ENCODE results near the gene CCDC134.

CCDC134 gene

DNA sequence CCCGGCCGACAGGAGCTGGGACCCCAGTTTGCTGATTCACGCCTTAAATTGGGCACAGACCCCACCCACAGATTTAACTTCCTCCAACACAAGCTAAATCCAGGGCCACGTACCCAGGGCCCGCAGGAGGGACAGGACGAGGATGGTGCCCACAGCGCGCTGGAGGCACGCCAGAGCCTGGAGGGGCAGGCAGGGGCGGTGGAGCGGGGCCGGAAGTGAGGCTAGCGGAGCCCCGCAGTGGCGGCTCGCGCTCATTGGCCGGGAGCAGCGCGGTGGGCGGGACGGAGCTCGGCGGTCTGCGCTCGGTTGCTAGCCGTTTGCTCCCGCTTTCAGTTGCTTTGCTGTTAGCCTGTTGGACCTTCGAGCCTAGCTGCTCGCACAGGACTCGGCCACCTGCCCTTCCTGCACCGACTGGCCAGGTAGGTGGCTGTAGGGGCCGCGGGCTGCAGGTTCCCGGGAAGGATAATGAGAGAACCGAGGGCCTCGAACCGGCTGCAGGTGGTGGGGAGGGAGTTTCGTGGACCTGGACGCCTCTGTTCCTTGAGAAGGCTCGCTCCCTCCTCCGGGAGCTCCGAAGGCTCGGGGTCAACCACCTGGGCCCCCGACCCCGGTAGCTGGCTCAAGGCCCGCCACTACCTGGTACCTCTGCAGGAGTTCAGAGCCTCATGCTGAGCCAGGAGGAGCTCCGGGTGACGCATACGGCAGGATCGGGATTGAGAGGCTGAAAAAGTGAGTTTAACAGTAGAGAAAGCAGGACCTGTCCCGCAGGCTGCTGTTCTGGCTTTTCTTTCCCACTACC lies at the start of gene CCDC134:
Gene CCDC134 (plus strand): TSS at position 332 of the 799 bp plus-strand sequence. CDS start 8,212 bp downstream, outside the sequence.
- H3K36me3 Mint-ChIP-seq (ENCODE audit: insufficient read depth) = peaks cover 13% of the 10 kb centered on the region
- peaks cover 40% of the 10 kb centered on the region for H3K4me1 Mint-ChIP-seq
- peak within 1 kb of the TSS; percentile 94 for H3K27ac Mint-ChIP-seq (ENCODE audit: low read depth)
- no peaks in the 10 kb centered on the region for H3K27me3 Mint-ChIP-seq
- ATAC-seq (replicated peaks; ENCODE audit: extremely low read depth, poor library complexity, severe bottlenecking) = peak; percentile 98
- DNase-seq (ENCODE audit: low spot score in 2 of 2) = peak; percentile 87
- H3K9me3 Mint-ChIP-seq = no peaks in the 10 kb centered on the region
- H3K4me3 Mint-ChIP-seq = peak within 1 kb of the TSS; percentile 98

DNA sequence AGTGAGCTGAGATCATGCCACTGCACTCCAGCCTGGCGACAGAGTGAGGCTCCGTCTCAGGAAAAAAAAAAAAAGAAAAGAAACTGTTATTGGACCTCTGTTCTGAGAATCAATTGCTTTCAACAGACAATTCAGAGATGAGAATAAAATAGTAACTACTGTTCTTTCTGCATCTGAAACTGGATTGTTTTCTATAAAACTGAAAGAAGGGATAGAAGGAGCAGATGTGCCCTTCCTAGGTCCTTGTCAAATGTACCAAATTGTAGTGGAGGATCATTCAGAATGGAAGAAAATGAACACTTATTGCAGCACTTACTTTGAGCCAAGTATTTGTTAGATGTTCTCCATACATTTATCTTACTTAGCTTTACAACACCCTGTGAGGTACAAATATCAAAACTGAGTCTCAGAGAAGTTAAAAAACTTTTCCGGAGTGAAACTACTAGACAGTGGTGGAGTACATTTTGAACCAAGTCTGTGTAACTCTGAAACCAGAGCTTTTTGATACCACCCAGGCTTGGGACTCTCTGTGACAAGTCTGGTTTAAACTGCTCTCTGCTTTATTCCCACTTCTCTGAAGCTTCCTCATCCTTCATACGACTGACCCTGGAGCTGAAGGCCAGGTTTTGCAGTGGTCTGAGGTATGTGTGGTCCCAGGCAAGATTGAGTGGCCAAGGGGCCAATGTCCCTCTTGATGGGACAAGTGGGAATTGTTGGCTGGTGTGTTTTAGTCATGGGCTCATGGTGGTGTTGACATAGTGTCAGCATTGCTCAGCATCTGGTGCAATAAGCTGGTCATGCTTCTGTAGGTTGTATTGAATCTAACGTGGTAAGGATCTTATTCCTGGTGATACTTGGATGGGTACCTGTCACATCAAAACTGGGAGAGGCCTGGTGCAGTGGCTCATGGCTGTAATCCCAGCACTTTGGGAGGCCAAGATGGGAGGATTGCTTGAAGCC lies 48.2 kb upstream of the CCDC134 start:
- no peak for DNase-seq (ENCODE audit: low spot score in 2 of 2)
- Mint-ChIP-seq H3K36me3 (ENCODE audit: insufficient read depth) (no peaks in the 10 kb centered on the region), H3K27ac (ENCODE audit: low read depth) (no peak overlapping the region), H3K9me3 (no peaks in the 10 kb centered on the region), H3K4me1 (peaks cover 4% of the 10 kb centered on the region), H3K27me3 (peaks cover 12% of the 10 kb centered on the region), H3K4me3 (no peak overlapping the region)
- ATAC-seq (replicated peaks; ENCODE audit: extremely low read depth, poor library complexity, severe bottlenecking) = no peak

DNA sequence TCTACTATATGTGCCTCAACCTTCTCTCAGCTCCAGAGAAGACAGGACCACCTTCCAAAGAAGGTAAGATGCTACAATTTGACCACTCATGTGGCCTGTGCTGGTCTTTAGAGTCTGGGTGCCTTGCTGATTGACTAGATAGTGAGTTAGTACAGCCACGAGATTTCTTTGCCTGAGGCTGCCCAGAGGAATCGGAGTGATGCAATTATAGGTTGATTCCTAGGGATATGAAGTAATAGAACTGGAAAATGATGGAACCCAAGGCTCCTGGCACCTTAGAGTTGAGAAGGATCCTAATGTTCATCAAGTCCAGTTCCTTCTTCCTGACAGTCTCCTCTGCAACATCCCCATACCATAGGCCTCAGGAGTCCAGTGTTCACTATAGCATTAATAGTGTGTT lies 46.5 kb upstream of the CCDC134 start:
- ATAC-seq (replicated peaks; ENCODE audit: extremely low read depth, poor library complexity, severe bottlenecking) (no peak), DNase-seq (ENCODE audit: low spot score in 2 of 2) (no peak)
- H3K27me3 Mint-ChIP-seq = peaks cover 12% of the 10 kb centered on the region
- no peak overlapping the region for H3K4me3 Mint-ChIP-seq
- H3K36me3 Mint-ChIP-seq (ENCODE audit: insufficient read depth) = no peaks in the 10 kb centered on the region
- no peaks in the 10 kb centered on the region for H3K9me3 Mint-ChIP-seq
- H3K27ac Mint-ChIP-seq (ENCODE audit: low read depth) = no peak overlapping the region
- peaks cover 4% of the 10 kb centered on the region for H3K4me1 Mint-ChIP-seq

DNA sequence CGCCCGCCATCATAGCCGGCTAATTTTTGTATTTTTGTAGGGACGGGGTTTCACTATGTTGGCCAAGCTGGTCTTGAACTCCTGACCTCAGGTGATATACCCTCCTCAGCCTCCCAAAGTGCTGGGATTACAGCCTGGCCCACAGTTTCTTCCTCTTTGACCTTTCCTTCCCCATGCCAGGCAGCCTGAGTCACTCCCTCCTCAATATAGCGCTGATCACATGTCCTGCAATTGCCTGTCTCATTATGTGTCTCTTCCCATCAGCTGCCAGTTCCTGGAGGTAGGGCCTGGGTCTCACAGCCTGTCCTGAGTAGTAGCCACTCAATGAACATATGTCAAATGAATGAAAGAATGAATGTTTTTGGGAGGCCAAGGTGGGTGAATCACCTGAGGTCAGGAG lies 43.0 kb upstream of the CCDC134 start:
- Mint-ChIP-seq H3K36me3 (ENCODE audit: insufficient read depth) (no peaks in the 10 kb centered on the region), H3K4me3 (no peak overlapping the region), H3K9me3 (no peaks in the 10 kb centered on the region), H3K27me3 (no peaks in the 10 kb centered on the region), H3K4me1 (no peaks in the 10 kb centered on the region), H3K27ac (ENCODE audit: low read depth) (no peak overlapping the region)
- DNase-seq (ENCODE audit: low spot score in 2 of 2) (no peak), ATAC-seq (replicated peaks; ENCODE audit: extremely low read depth, poor library complexity, severe bottlenecking) (no peak)

DNA sequence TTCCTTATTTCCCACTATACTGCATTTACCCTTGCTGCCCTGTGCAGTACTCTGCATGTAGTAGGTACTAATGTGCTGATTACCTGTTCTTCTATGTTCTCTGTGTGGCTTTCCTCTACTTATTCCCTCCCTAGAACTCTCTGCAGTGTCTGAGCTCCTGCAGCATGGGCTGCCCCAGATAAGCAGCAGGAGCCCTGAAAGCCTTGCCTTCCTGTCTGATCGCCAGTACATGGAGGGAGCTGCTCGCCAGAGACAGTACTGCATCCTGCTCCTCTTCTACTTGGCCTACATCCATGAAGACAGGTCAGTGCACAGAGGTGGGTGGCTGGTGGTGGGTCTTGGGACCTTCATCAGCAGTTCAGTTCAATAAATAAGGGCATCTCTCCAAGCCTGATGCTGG lies 42.2 kb upstream of the CCDC134 start:
- ATAC-seq (replicated peaks; ENCODE audit: extremely low read depth, poor library complexity, severe bottlenecking) = no peak
- Mint-ChIP-seq H3K9me3 (no peaks in the 10 kb centered on the region), H3K27me3 (no peaks in the 10 kb centered on the region), H3K27ac (ENCODE audit: low read depth) (no peak overlapping the region), H3K36me3 (ENCODE audit: insufficient read depth) (no peaks in the 10 kb centered on the region), H3K4me1 (no peaks in the 10 kb centered on the region), H3K4me3 (no peak overlapping the region)
- no peak for DNase-seq (ENCODE audit: low spot score in 2 of 2)

DNA sequence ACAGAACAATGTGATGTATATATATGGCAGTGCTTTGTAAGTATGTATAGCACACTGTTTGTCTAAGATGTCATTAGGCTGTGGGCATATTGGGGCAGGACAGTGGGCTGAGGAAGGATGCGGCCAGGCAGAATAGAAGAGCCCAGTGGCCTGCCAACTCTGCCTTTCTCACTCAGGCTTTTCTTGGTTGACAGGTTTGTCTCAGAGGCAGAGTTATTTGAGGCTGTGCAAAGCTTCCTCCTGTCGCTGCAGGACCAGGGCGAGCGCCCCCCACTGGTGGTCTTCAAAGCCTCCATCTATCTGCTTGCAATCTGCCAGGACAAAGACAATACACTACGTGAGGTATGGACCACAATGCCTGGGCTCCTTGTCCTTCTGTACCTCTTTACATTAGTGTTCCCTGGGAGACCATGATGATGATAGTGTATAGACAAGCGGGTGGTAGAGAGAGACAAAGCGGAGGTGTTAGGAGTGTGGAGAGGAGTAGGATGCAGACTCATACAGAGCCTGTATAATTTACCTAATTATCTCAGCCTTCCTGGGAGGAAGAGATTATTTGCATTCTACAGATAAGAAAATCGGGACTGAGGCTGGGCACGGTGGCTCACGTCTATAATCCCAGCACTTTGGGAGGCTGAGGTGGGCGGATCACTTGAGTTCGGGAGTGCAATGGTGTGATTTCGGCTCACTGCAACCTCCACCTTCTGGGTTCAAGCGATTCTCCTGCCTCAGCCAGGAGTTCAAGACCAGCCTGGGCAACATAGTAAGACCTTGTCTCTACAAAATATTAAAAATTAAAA lies 37.3 kb upstream of the CCDC134 start:
- no peaks in the 10 kb centered on the region for H3K36me3 Mint-ChIP-seq (ENCODE audit: insufficient read depth)
- ATAC-seq (replicated peaks; ENCODE audit: extremely low read depth, poor library complexity, severe bottlenecking) = no peak
- peak in 1 of 2 donors; percentile 15 for DNase-seq (ENCODE audit: low spot score in 2 of 2)
- no peaks in the 10 kb centered on the region for H3K27me3 Mint-ChIP-seq
- no peak overlapping the region for H3K27ac Mint-ChIP-seq (ENCODE audit: low read depth)
- H3K9me3 Mint-ChIP-seq = no peaks in the 10 kb centered on the region
- H3K4me1 Mint-ChIP-seq = no peaks in the 10 kb centered on the region
- no peak overlapping the region for H3K4me3 Mint-ChIP-seq

DNA sequence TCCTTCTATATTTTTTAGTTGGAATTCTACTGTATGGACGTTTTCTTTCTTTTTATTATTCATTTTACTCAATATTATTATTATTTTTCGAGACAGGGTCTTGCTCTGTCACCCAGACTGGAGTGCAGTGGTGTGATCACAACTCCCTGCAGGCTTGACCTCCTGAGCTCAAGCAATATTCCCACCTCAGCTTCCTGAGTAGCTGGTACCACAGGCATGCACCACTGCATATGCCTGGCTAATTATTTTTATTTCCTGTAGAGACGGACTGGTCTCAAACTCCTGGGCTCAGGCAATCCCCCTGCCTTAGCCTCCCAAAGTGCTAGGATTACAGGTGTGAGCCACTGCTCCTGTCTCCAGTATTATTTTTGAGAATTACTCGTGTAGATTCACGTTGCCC lies 34.0 kb upstream of the CCDC134 start:
- no peaks in the 10 kb centered on the region for H3K27me3 Mint-ChIP-seq
- no peaks in the 10 kb centered on the region for H3K36me3 Mint-ChIP-seq (ENCODE audit: insufficient read depth)
- DNase-seq (ENCODE audit: low spot score in 2 of 2) = no peak
- no peak overlapping the region for H3K27ac Mint-ChIP-seq (ENCODE audit: low read depth)
- no peak for ATAC-seq (replicated peaks; ENCODE audit: extremely low read depth, poor library complexity, severe bottlenecking)
- no peaks in the 10 kb centered on the region for H3K9me3 Mint-ChIP-seq
- H3K4me1 Mint-ChIP-seq = no peaks in the 10 kb centered on the region
- H3K4me3 Mint-ChIP-seq = no peak overlapping the region

DNA sequence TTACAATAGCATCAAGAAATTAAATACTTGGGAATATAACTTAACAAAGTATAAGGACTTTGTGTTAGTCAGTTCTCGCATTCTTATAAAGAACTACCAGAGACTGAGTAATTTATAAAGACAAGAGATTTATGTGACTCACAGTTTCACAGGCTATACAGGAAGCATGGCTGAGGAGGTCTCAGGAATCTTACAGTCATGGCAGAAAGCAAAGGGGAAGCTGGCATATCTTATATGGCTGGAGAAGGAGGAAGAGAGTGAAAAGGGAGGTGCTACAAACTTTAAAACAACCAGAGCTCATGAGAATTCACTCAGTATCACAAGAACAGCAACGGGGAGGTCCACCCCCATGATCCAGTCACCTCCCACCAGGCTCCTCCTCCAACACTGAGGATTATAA lies 32.0 kb upstream of the CCDC134 start:
- H3K4me1 Mint-ChIP-seq = no peaks in the 10 kb centered on the region
- H3K27ac Mint-ChIP-seq (ENCODE audit: low read depth) = no peak overlapping the region
- no peaks in the 10 kb centered on the region for H3K27me3 Mint-ChIP-seq
- ATAC-seq (replicated peaks; ENCODE audit: extremely low read depth, poor library complexity, severe bottlenecking) = no peak
- no peak for DNase-seq (ENCODE audit: low spot score in 2 of 2)
- no peaks in the 10 kb centered on the region for H3K9me3 Mint-ChIP-seq
- H3K4me3 Mint-ChIP-seq = no peak overlapping the region
- H3K36me3 Mint-ChIP-seq (ENCODE audit: insufficient read depth) = no peaks in the 10 kb centered on the region

DNA sequence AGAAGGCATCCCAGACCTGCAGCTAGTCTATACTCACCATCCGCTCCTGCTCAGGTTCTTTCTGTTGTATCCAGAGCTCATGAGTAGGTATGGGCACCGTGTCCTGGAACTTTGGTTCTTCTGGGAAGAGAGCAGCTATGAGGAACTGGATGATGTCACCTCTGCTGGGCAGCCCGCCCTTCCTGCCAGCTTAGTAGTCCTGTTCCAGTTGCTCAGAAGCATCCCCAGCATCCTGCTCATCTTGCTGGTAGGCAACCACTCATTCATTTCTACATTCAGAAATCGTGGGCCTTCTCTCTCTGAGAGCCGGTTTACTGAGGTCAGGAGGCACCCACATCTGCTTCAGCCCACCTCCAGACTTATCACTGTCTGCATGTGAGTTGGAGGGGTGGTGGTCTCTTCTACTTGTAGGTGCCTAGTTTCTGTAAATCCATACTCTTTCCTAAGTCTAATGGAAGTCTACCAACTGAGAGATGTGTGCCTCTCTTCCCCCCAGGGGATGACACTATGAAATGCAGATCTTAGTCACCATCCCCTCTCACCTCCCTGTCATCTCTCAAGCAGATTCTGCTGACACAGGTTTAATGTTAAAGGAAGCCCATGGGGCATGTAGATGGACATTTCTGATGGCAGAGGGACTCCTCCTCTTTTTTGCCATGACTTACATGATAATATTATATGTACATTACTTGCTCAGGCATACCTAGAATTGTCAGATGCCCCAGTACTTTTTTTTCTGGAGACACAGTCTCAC lies 29.6 kb upstream of the CCDC134 start:
- ATAC-seq (replicated peaks; ENCODE audit: extremely low read depth, poor library complexity, severe bottlenecking) = no peak
- DNase-seq (ENCODE audit: low spot score in 2 of 2) = no peak
- H3K27ac Mint-ChIP-seq (ENCODE audit: low read depth) = no peak overlapping the region

DNA sequence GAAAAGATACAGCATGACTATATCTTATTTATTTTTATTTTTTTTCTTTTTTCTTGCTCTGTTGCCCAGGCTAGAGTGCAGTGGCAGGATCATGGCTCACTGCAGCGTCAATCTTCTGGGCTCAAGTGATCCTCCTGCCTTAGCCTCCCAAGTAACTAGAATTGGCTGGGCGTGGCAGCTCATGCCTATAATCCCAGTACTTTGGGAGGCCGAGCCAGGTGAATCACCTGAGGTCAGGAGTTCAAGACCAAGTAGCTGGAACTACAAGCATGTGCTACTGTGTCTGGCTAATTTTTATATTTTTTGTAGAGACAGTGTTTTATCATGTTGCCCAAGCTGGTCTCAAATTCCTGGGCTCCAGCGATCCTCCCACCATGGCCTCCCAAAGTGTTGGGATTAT lies 28.3 kb upstream of the CCDC134 start:
- DNase-seq (ENCODE audit: low spot score in 2 of 2) (no peak), ATAC-seq (replicated peaks; ENCODE audit: extremely low read depth, poor library complexity, severe bottlenecking) (no peak)
- no peak overlapping the region for H3K27ac Mint-ChIP-seq (ENCODE audit: low read depth)
- H3K9me3 Mint-ChIP-seq = no peaks in the 10 kb centered on the region
- no peaks in the 10 kb centered on the region for H3K4me1 Mint-ChIP-seq
- H3K27me3 Mint-ChIP-seq = no peaks in the 10 kb centered on the region
- H3K4me3 Mint-ChIP-seq = no peak overlapping the region
- H3K36me3 Mint-ChIP-seq (ENCODE audit: insufficient read depth) = no peaks in the 10 kb centered on the region

More for the DNA sequence above, 29.6 kb upstream of the CCDC134 start:
- H3K4me3 Mint-ChIP-seq = no peak overlapping the region
- no peaks in the 10 kb centered on the region for H3K27me3 Mint-ChIP-seq
- no peaks in the 10 kb centered on the region for H3K4me1 Mint-ChIP-seq
- H3K9me3 Mint-ChIP-seq = no peaks in the 10 kb centered on the region
- H3K36me3 Mint-ChIP-seq (ENCODE audit: insufficient read depth) = no peaks in the 10 kb centered on the region

DNA sequence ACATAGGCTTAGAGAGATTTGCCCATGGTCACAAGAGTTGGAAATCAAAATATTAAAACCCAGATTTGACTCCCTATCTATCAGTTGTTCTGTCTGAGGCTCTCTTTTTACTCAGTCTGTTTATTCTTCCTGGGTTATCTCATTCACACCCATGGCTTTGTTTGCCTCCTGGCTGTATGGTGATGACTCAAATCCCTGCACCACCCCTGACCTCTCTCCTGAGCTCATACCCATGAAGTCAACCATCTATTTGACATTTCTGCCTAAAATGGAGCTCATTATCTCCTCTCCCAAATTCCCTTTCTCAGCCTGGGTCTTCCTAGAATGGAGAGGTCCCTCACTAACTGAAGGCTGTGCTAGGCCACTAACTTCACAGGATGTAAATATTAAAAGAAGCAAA lies 27.8 kb upstream of the CCDC134 start:
- ATAC-seq (replicated peaks; ENCODE audit: extremely low read depth, poor library complexity, severe bottlenecking) = no peak
- no peak for DNase-seq (ENCODE audit: low spot score in 2 of 2)
- Mint-ChIP-seq H3K27me3 (no peaks in the 10 kb centered on the region), H3K9me3 (no peaks in the 10 kb centered on the region), H3K27ac (ENCODE audit: low read depth) (no peak overlapping the region), H3K36me3 (ENCODE audit: insufficient read depth) (no peaks in the 10 kb centered on the region), H3K4me1 (no peaks in the 10 kb centered on the region), H3K4me3 (no peak overlapping the region)

DNA sequence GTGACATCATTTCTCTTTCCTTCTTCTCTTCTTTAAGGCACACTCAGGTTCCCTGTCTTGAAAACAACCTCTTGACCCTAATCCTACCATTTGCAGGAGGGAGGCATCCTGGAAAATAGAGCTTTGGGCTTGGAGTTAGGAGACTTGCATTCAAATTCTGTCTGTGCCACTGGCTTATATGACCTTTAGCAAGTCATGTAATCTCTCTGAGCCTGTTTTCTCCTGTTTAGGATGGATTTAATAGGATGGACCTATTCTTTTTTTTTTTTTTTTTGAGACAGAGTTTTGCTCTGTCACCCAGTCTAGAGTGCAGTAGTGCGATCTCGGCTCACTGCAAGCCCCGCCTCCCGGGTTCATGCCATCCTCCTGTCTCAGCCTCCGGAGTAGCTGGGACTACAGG lies 25.1 kb upstream of the CCDC134 start:
- Mint-ChIP-seq H3K4me3 (no peak overlapping the region), H3K9me3 (no peaks in the 10 kb centered on the region), H3K27me3 (no peaks in the 10 kb centered on the region), H3K27ac (ENCODE audit: low read depth) (no peak overlapping the region), H3K36me3 (ENCODE audit: insufficient read depth) (no peaks in the 10 kb centered on the region), H3K4me1 (peaks cover 8% of the 10 kb centered on the region)
- no peak for ATAC-seq (replicated peaks; ENCODE audit: extremely low read depth, poor library complexity, severe bottlenecking)
- no peak for DNase-seq (ENCODE audit: low spot score in 2 of 2)
